Neutrophil (primary cell): Measurements from ENCODE around the gene EPN3.

ENCODE experiments used
- H3K27ac ChIP-seq: fragments of 200-600 bp; sonication (generic); 2 replicates; pipeline ENCODE4 v1.5.1; 2016; ENCODE audit warnings: mild to moderate bottlenecking, moderate library complexity
- H3K27me3 ChIP-seq: fragments of 200-600 bp; sonication (generic); 2 replicates; pipeline ENCODE4 v1.6.0; 2016; ENCODE audit warnings: mild to moderate bottlenecking
- H3K36me3 ChIP-seq: fragments of 200-600 bp; sonication (generic); 2 replicates; pipeline ENCODE4 v1.5.1; 2017
- H3K4me1 ChIP-seq, 2 experiments: fragments of 200-600 bp in 1 of 2; sonication (generic) in 1 of 2; 1 replicate in 1 of 2; 2 replicates in 1 of 2; pipeline versions ENCODE4 v1.5.1 to v1.6.1; 2013 to 2016; ENCODE audit warnings: low read depth in 1 of 2, low read length in 1 of 2, mild to moderate bottlenecking in 1 of 2, moderate library complexity in 1 of 2; ENCODE audit not compliant: control insufficient read depth in 1 of 2, insufficient read depth in 1 of 2
- H3K4me3 ChIP-seq, 2 experiments: fragments of 200-600 bp in 1 of 2; sonication (generic) in 1 of 2; 1 replicate in 1 of 2; 2 replicates in 1 of 2; pipeline ENCODE4 v1.5.1; 2013 to 2016; ENCODE audit warnings: low read depth in 1 of 2, low read length in 1 of 2, mild to moderate bottlenecking in 1 of 2, moderate library complexity in 1 of 2
- H3K9me3 ChIP-seq: fragments of 200-600 bp; sonication (generic); 2 replicates; pipeline ENCODE4 v1.5.1; 2016
- TF ChIP-seq, protein P1 (sequence below): fragments of 200-600 bp; sonication (generic); IDR thresholded peaks from 2 replicates; pipeline ENCODE4 v1.5.1; 2016; ENCODE audit warnings: antibody characterized with exemption

The EPN3 gene

DNA sequence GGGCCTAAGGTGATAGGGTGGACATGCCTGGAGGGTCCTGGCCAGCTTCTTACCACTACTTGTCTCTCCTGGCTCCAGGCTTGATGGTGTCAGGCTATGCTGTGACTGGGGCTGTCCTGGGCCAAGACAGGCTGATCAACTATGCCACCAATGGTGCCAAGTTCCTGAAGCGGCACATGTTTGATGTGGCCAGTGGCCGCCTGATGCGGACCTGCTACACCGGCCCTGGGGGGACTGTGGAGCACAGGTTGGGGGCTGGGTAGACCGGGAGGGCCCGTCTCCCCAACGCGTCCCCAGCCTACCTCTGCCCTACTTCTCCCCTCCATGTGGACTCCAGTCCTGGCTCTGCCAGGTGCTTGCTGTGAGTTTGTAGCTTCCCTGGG lies 18.9 kb downstream of the EPN3 start:
- Histone ChIP-seq H3K4me1 (peaks cover 11 to 13% of the 10 kb centered on the region in 2 experiments), H3K4me3 (no peak overlapping the region), H3K36me3 (no peaks in the 10 kb centered on the region), H3K27ac (no peak overlapping the region), H3K9me3 (no peaks in the 10 kb centered on the region), H3K27me3 (peaks cover 5% of the 10 kb centered on the region)
- TF ChIP-seq, protein P1, sequence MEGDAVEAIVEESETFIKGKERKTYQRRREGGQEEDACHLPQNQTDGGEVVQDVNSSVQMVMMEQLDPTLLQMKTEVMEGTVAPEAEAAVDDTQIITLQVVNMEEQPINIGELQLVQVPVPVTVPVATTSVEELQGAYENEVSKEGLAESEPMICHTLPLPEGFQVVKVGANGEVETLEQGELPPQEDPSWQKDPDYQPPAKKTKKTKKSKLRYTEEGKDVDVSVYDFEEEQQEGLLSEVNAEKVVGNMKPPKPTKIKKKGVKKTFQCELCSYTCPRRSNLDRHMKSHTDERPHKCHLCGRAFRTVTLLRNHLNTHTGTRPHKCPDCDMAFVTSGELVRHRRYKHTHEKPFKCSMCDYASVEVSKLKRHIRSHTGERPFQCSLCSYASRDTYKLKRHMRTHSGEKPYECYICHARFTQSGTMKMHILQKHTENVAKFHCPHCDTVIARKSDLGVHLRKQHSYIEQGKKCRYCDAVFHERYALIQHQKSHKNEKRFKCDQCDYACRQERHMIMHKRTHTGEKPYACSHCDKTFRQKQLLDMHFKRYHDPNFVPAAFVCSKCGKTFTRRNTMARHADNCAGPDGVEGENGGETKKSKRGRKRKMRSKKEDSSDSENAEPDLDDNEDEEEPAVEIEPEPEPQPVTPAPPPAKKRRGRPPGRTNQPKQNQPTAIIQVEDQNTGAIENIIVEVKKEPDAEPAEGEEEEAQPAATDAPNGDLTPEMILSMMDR: no peak

DNA sequence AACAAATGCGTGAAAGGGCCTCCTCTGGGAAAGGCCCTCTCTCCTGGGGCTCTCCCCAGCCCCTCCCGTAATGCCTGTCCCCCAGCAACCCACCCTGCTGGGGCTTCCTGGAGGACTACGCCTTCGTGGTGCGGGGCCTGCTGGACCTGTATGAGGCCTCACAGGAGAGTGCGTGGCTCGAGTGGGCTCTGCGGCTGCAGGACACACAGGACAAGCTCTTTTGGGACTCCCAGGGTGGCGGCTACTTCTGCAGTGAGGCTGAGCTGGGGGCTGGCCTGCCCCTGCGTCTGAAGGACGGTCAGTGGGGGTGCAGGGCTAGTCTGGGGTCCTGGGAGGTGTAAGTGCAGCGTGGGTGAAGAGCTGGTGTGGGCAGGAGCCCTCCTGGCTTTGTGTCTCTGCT lies 19.3 kb downstream of the EPN3 start:
- no peak overlapping the region for H3K4me3 ChIP-seq
- H3K4me1 ChIP-seq: peaks cover 7 to 8% of the 10 kb centered on the region in 2 experiments
- H3K27me3 ChIP-seq: peaks cover 5% of the 10 kb centered on the region
- no peak overlapping the region for H3K27ac ChIP-seq
- TF ChIP-seq, protein P1: no peak
- H3K36me3 ChIP-seq: no peaks in the 10 kb centered on the region
- H3K9me3 ChIP-seq: no peaks in the 10 kb centered on the region

DNA sequence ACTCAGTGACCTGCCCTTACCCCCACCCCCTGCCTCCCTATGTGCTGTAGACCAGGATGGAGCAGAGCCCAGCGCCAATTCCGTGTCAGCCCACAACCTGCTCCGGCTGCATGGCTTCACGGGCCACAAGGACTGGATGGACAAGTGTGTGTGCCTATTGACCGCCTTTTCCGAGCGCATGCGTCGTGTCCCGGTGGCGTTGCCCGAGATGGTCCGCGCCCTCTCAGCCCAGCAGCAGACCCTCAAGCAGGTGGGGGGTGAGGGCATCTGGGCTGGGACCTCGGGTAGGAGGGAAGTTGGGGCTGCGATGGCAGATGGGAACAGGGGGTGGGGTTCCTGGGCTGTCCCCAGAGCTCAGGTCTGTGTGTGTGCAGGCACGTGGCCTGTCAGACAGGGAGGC lies 21.7 kb downstream of the EPN3 start:
- Histone ChIP-seq H3K27ac (no peak overlapping the region), H3K4me1 (peaks cover 5% of the 10 kb centered on the region in 2 experiments)

DNA sequence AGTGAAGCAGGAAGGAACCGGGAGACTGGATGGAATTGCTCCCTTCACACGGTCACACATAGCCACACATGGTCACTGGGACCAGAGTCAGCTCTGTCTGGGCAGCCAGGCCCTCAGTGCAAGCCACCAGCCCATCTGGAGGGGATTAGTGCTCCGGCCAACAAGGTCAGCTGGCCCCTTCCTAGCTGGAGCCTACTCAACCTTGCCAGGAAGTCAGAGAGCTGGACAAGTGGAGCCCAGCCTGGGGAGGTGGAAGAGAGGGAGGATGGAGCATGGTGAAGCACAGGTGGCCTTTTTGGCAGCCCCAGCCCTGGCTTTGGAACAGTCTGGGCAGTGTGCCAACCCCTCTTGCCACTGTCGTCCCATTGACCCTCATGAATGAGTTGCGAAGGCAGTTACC lies 24.3 kb downstream of the EPN3 start:
- TF ChIP-seq, protein P1: no peak
- no peak overlapping the region for H3K27ac ChIP-seq
- no peaks in the 10 kb centered on the region for H3K9me3 ChIP-seq
- H3K27me3 ChIP-seq: peaks cover 55% of the 10 kb centered on the region
- peaks cover 17 to 31% of the 10 kb centered on the region in 2 experiments for H3K4me1 ChIP-seq
- H3K36me3 ChIP-seq: no peaks in the 10 kb centered on the region
- H3K4me3 ChIP-seq: no peak overlapping the region

More for the DNA sequence above, 21.7 kb downstream of the EPN3 start:
- H3K36me3 ChIP-seq: no peaks in the 10 kb centered on the region
- H3K4me3 ChIP-seq: no peak overlapping the region
- H3K9me3 ChIP-seq: no peaks in the 10 kb centered on the region
- TF ChIP-seq, protein P1: no peak
- H3K27me3 ChIP-seq: peaks cover 29% of the 10 kb centered on the region

DNA sequence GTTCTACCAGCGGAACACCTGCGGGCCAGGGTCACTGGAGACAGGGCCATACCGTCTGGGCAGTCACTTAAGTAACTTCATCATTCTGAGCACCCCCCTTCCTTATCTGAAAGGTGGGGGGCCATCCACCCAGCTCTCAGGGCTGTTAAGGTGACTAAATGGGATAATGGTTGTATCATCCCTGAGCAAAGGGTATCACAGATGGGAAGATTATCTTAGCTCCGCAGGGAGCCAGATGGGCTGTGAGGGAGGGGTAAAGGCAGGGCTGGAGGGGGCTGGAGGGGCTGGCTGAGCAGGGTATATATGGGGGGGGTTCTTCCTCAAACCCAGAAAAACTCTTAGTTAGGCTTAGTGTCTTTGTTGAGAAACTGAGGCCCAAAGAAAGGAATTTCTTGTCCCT lies 25.1 kb downstream of the EPN3 start:
- Histone ChIP-seq H3K27ac (no peak overlapping the region), H3K4me3 (no peak overlapping the region), H3K4me1 (peaks cover 17 to 32% of the 10 kb centered on the region in 2 experiments), H3K36me3 (no peaks in the 10 kb centered on the region), H3K27me3 (peaks cover 63% of the 10 kb centered on the region), H3K9me3 (no peaks in the 10 kb centered on the region)
- TF ChIP-seq, protein P1: no peak

DNA sequence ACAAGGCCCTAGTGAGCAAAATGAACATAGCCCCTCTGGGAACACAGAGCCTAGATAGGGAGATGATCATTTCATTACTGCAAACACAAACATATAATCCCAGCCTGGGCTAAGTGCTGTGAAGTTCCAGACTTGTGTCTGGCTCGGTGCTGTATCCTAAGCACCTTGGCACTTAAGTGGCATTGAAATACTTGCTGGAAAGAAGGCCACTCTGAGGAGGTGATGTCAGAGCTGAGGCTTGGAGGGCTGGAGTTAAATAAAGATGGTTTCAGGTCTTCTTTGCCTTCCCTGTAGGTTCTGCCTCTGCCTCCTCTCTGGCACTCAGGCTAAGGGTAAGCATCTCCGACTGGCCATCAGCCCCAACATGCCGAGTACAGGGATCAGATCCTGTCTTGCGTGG lies 25.6 kb downstream of the EPN3 start:
- no peaks in the 10 kb centered on the region for H3K36me3 ChIP-seq
- TF ChIP-seq, protein P1: no peak
- peaks cover 17 to 32% of the 10 kb centered on the region in 2 experiments for H3K4me1 ChIP-seq
- no peak overlapping the region for H3K4me3 ChIP-seq
- no peak overlapping the region for H3K27ac ChIP-seq
- H3K9me3 ChIP-seq: no peaks in the 10 kb centered on the region
- H3K27me3 ChIP-seq: peaks cover 67% of the 10 kb centered on the region
